ENCODE data around the gene DUSP18. TPM values are rescaled to one million over a fixed set of nuclear protein-coding genes. Genes with fewer than 3 reads are reported as not detected.
A peak's percentile ranks its signal among the peaks of the same experiment; 100 is the strongest.
"Not testable (repeated sequence)": the region's sequence is repeated elsewhere in the genome, so short reads cannot be mapped to it uniquely, and the experiment has no call there.

DUSP18 gene
- total RNA-seq = 1 to 10 TPM; 1.5 to 6.3 (median 2.8) TPM
- polyA plus RNA-seq = 1 to 10 TPM; 1.6 to 2.3 TPM
- long read RNA-seq, donor 1, partial matches to known transcripts = 0 of 1 reads
- long read RNA-seq, donor 1, other reads (novel, unspliced or antisense) = 1 of 1 reads
- long read RNA-seq, donor 2, partial matches to known transcripts = 0 of 4 reads
- long read RNA-seq, donor 2, other reads (novel, unspliced or antisense) = 3 of 4 reads
- long read RNA-seq, donor 3, partial matches to known transcripts = 0 of 4 reads
- long read RNA-seq, donor 3, other reads (novel, unspliced or antisense) = 1 of 4 reads

DNA sequence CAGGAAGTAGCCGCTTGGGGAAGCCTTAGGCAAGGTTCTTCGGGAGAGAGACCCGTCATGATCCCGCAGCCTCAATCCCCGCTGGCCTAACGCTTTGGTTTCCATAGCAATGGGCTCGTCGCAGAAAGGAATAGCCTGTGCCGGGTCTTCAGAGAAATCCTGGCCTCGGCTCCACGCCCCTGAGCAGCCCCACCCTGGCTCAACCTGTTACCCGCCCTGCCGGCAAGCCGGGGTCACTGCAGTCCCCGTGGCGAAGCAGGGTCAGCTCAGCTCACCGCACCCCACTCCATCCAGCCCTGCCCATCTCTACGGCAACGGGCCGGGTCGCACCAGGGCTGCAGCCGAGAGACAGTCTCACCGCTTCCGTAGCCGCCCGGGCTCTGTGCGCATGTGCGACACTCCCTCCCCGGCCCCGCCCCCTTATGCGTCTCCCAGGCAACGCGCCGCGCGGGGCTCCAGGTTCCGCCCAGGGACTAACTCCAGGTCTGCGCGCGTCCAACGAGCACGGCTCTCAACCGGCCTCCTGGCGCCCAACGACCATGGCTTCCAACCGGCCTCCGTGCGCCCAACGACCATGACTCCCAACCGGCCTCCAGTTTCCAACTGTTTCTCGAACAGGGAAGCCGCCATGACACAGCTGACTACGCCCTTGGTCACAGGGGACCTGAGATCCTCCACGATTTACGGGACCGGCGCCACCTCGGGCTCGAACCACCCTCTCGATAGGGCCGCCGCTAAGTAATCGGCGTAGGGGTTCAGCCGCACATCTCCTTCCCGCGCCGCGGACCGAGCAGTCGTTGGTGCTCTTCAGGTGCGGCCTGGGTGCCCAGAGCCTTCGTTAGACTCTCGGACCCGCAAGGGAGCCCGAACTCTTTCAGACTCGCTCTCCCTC is at the start of gene DUSP18:
TSS of gene DUSP18 (minus strand) at position 382 of the 892 bp plus-strand sequence. CDS start 3,872 bp downstream, outside the sequence.
- DNase-seq = peak; percentile 92 to 96
- ATAC-seq = peak; percentile 99 to 100 (median 99)
- H3K27ac ChIP-seq = peak within 1 kb of the TSS in 7 of 10 donors; percentile 28 to 83 (median 56)
- 0 to 1% methylated on average over 72 to 77 of the region's 77 CpGs for WGBS, 2 donors
- TF ChIP-seq, protein P1, sequence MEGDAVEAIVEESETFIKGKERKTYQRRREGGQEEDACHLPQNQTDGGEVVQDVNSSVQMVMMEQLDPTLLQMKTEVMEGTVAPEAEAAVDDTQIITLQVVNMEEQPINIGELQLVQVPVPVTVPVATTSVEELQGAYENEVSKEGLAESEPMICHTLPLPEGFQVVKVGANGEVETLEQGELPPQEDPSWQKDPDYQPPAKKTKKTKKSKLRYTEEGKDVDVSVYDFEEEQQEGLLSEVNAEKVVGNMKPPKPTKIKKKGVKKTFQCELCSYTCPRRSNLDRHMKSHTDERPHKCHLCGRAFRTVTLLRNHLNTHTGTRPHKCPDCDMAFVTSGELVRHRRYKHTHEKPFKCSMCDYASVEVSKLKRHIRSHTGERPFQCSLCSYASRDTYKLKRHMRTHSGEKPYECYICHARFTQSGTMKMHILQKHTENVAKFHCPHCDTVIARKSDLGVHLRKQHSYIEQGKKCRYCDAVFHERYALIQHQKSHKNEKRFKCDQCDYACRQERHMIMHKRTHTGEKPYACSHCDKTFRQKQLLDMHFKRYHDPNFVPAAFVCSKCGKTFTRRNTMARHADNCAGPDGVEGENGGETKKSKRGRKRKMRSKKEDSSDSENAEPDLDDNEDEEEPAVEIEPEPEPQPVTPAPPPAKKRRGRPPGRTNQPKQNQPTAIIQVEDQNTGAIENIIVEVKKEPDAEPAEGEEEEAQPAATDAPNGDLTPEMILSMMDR (IDR thresholded peaks at IDR 0.05) = peak; percentile 10 to 48 (median 41)
- no peaks in the 10 kb centered on the region for H3K9me3 ChIP-seq
- peaks cover 0 to 9% (median 0%) of the 10 kb centered on the region in 7 donors for H3K27me3 ChIP-seq
- H3K4me3 ChIP-seq = peak within 1 kb of the TSS; percentile 54 to 96 (median 86)
- H3K36me3 ChIP-seq = peaks cover 0 to 19% (median 6%) of the 10 kb centered on the region in 9 donors
- intact Hi-C loops (cut with DNase I) = loop anchor here in 2 of 10 donors (1.0 to 2.0 kb wide), 2 partner anchors 32 to 33 kb away; partner anchors contain the start of gene SLC35E4 (in 2 of the 2)
- peaks cover 0 to 22% (median 16%) of the 10 kb centered on the region in 9 donors for H3K4me1 ChIP-seq

DNA sequence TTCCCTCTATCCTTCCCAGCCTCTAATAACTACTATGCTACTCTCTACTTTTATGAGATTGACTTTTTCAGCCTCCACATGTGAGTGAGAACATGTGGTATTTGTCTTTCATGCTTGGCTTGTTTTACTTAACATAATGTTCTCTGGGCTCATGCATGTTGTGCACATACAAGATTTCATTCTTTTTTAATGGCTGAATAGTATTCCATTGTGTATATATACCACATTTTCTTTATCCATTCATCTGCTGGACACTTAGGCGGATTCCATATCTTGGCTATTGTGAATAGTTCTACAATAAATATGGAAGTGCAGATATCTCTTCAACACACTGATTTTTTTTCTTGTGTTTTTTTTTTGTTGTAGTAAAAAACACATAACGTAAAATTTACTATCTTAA is 46.4 kb upstream of the DUSP18 start:
- Histone ChIP-seq H3K27ac (no peak overlapping the region), H3K4me3 (no peak overlapping the region), H3K4me1 (peaks cover 0 to 10% (median 0%) of the 10 kb centered on the region in 9 donors), H3K9me3 (no peaks in the 10 kb centered on the region), H3K36me3 (no peaks in the 10 kb centered on the region), H3K27me3 (no peaks in the 10 kb centered on the region)
- ATAC-seq = no peak
- TF ChIP-seq, protein P1 (IDR thresholded peaks at IDR 0.05) = no peak
- intact Hi-C loops (cut with DNase I) = no loop called here
- 97% methylated on average over 2 of the region's 2 CpGs for WGBS, 2 donors
- no peak for DNase-seq

DNA sequence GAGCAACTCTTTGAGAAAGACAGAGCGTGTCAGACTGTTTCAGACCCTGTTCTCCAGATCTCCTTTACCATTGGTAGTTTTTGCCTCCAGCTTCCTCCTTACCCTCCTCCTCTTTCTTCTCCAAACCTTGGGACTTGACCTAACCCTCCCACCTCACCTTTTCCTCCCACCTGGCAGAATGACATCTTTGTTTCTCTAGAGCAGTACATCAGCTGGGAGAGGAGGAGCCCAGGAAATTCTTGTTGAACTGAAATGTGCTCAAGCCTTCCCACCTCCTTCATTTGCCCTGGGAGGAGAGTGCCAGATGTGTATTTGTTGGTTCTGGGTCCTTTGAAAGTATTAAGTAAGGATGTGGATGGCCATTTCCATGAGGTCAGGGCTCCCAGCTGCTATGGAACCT is 44.4 kb upstream of the DUSP18 start:
- H3K27ac ChIP-seq = no peak overlapping the region
- H3K4me3 ChIP-seq = no peak overlapping the region
- DNase-seq = no peak
- TF ChIP-seq, protein P1 (IDR thresholded peaks at IDR 0.05) = no peak
- intact Hi-C loops (cut with DNase I) = no loop called here
- peaks cover 0 to under 1% (median 0%) of the 10 kb centered on the region in 9 donors for H3K4me1 ChIP-seq
- WGBS, 2 donors = 89 to 94% methylated on average over 1 of the region's 1 CpG
- H3K27me3 ChIP-seq = no peaks in the 10 kb centered on the region
- no peaks in the 10 kb centered on the region for H3K9me3 ChIP-seq
- no peak for ATAC-seq
- no peaks in the 10 kb centered on the region for H3K36me3 ChIP-seq

DNA sequence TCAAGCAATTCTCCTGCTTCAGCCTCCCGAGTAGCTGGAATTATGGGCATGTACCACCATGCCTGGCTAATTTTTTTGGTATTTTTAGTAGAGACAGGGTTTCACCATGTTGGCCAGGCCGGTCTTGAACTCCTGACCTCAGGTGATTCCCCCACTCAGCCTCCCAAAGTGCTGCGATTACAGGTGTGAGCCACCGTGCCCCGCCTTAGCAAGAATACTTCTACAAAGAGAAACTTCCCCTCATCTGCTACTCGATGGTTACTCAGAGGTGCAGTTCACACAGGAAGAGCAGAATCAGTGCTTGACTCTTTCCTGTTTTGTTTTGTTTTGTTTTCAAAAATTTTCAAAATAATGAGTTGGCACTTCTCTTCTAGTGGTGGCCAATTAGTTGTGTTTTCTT is 42.3 kb upstream of the DUSP18 start:
- H3K4me1 ChIP-seq; DNase-seq; H3K4me3 ChIP-seq; H3K27me3 ChIP-seq; H3K36me3 ChIP-seq; intact Hi-C loops (cut with DNase I); H3K9me3 ChIP-seq; H3K27ac ChIP-seq; ATAC-seq: not testable (repeated sequence)
- WGBS, 2 donors = 83 to 87% methylated on average over 6 of the region's 6 CpGs

All from heart right ventricle (tissue), 16 donors.